Measurements from ENCODE around the gene SELE. TPM values are rescaled to one million over a fixed set of nuclear protein-coding genes. Genes with fewer than 3 reads are reported as not detected.

SELE gene
- total and polyA plus RNA-seq, 2 of the 13 experiments (the other 11 are each of a cell fraction or from before 2014, with no cell fraction given) = 0.04 to 0.09 TPM

DNA sequence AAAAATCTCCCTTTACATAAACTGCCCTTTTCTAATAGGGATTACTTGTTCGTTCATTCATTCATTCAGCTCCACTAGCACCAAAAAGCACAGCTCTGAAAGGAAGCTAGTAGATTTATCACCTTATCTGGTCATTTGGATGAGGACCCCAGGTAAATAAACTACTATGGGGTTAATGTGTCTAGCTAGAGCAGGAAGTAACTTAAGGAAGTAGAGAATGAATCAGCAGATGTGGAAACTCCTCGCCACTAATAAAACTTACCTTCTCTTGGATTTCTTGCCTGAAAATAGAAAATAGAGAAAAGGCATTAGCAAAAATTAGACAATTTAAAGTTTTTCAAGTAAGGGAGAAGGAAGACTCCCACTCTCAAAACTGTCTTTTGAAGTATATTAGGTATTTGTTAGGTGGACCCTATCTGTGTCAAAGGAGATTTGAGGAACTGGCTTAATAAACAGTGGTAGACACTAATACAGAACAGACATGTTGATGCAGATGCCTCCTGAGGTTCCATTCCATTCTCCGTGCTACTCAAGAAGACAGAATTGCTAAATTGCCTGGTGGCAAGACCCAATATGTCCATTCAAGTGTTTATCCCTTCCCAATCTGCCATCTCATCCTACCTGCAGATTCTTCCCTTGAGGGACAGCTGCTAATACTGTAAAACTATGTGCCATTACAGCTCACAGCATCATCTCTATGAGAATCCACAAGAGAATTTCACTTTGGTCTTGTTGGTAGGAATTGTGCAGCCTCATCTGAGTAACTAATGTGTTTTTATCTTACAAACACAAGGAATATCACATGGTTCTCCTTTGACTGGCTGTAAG lies 37.4 kb downstream of the SELE start (continued):
- TF ChIP-seq, protein P1, sequence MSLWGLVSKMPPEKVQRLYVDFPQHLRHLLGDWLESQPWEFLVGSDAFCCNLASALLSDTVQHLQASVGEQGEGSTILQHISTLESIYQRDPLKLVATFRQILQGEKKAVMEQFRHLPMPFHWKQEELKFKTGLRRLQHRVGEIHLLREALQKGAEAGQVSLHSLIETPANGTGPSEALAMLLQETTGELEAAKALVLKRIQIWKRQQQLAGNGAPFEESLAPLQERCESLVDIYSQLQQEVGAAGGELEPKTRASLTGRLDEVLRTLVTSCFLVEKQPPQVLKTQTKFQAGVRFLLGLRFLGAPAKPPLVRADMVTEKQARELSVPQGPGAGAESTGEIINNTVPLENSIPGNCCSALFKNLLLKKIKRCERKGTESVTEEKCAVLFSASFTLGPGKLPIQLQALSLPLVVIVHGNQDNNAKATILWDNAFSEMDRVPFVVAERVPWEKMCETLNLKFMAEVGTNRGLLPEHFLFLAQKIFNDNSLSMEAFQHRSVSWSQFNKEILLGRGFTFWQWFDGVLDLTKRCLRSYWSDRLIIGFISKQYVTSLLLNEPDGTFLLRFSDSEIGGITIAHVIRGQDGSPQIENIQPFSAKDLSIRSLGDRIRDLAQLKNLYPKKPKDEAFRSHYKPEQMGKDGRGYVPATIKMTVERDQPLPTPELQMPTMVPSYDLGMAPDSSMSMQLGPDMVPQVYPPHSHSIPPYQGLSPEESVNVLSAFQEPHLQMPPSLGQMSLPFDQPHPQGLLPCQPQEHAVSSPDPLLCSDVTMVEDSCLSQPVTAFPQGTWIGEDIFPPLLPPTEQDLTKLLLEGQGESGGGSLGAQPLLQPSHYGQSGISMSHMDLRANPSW (CRISPR knock-in tag; IDR thresholded peaks at IDR 0.05; ENCODE audit: borderline replicate concordance) = no peak
- TF ChIP-seq CHD4 (IDR thresholded peaks at IDR 0.05; ENCODE audit: borderline replicate concordance, low read length) (no peak), ZFP62 (CRISPR knock-in tag; IDR thresholded peaks at IDR 0.05) (no peak)

DNA sequence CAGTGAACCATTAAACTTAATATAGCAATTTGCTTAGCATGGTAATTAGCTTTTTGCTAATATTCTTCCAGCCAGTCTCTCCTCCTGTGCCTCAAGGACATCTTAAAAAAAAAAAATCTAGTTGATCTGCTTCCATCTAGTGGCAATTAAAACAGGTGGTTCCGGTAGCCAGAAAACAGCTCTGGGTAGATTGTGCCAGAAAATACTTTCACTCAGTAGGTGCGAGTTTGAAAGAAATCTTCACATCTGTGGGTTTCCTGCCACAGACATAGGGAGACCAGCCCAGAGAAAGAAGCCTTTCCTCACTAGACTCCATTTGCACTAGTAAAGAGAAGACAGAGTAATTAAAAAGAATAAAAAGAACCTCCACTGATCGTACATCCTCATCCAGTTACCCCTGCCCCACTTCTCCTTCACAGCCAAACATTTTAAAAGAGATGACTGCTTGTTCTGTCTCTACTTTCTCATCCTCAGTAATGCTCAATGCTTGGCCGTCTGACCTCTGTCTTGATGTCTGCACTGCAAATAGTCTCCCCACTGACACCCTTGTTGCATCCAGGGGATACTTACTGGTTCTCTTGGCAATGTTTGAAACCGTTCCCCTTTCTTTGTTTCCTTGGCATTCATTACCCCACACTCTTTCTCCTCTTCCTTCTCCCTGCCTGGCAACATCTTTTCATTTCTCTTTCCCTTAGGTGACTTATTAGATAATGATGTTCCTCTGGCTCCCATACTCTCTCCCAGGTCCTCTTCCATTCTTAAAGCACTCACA lies 39.4 kb downstream of the SELE start:
- no peak overlapping the region for H3K4me2 ChIP-seq (ENCODE audit: low read depth, low read length)
- no peak for FAIRE-seq
- H3K4me3 ChIP-seq (replicated peaks in 1 of 3; ENCODE audit: insufficient read depth in 1 of 3, low read depth in 2 of 3, low read length in 3 of 3) = no peak overlapping the region
- no peak overlapping the region for H3K27ac ChIP-seq (ENCODE audit: extremely low read length, insufficient read depth, low read length)
- no TSS peak for BruUV-seq (replicated peaks)
- 21% methylated on average over 5 of the region's 5 CpGs for whole genome bisulfite sequencing (ENCODE audit: low lambda C conversion rate)
- no peaks in the 10 kb centered on the region for H3K4me1 ChIP-seq (ENCODE audit: insufficient read depth, low read length)
- no peak overlapping the region for H2AFZ ChIP-seq (ENCODE audit: low read length)
- ATAC-seq = no peak
- 0 out of 5 replicates have a peak, but pooled peaks cover 0 to 4% of the 10 kb centered on the region in 2 experiments for H3K27me3 ChIP-seq (ENCODE audit: control insufficient read depth in 1 of 2, insufficient read depth in 2 of 2, low read length in 2 of 2)
- POLR2A ChIA-PET = no interaction called here
- H3K9me3 ChIP-seq (ENCODE audit: low read length) = no peaks in the 10 kb centered on the region
- H3K79me2 ChIP-seq (ENCODE audit: insufficient read depth, low read length) = no peaks in the 10 kb centered on the region
- intact Hi-C loops (cut with micrococcal nuclease; ENCODE audit: unreplicated experiment) (no loop called here), in situ Hi-C loops (cut with HindIII; ENCODE audit: extremely low pct_ligation_motif_present, low pct_unique_long_range_greater_than_20kb) (no loop called here)
- H4K20me1 ChIP-seq (ENCODE audit: insufficient read depth, low read length) = no peaks in the 10 kb centered on the region
- H3K36me3 ChIP-seq (replicated peaks in 1 of 2; ENCODE audit: control insufficient read depth in 1 of 2, insufficient read depth in 2 of 2, low read length in 2 of 2) = no peaks in the 10 kb centered on the region
- CTCF ChIA-PET (ENCODE audit: low intra/inter-chr PET ratio, low total read pairs) = no interaction called here
- H3K9ac ChIP-seq (ENCODE audit: insufficient read depth, low read depth, low read length) = no peak overlapping the region
- DNase-seq (ENCODE audit: low spot score) = no peak
- no peak for TF ChIP-seq PAF1 (CRISPR knock-in tag; IDR thresholded peaks at IDR 0.05)
- TF ChIP-seq, protein P2, sequence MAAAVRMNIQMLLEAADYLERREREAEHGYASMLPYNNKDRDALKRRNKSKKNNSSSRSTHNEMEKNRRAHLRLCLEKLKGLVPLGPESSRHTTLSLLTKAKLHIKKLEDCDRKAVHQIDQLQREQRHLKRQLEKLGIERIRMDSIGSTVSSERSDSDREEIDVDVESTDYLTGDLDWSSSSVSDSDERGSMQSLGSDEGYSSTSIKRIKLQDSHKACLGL (CRISPR knock-in tag; IDR thresholded peaks at IDR 0.05) = no peak
- no peak for TF ChIP-seq KDM2A (CRISPR knock-in tag; IDR thresholded peaks at IDR 0.05; ENCODE audit: borderline replicate concordance, low read depth)
- TF ChIP-seq MAZ (IDR thresholded peaks at IDR 0.05; ENCODE audit: borderline replicate concordance, low read depth, low read length) = no peak
- no peak for TF ChIP-seq MAZ (CRISPR knock-in tag; IDR thresholded peaks at IDR 0.05; ENCODE audit: low read depth)
- TF ChIP-seq JDP2 (CRISPR knock-in tag; IDR thresholded peaks at IDR 0.05; ENCODE audit: borderline replicate concordance) = no peak
- no peak for TF ChIP-seq ZNF749 (CRISPR knock-in tag; IDR thresholded peaks at IDR 0.05; ENCODE audit: borderline replicate concordance)
- TF ChIP-seq ZNF547 (CRISPR knock-in tag; IDR thresholded peaks at IDR 0.05) = no peak
- no peak for TF ChIP-seq ZNF883 (CRISPR knock-in tag; IDR thresholded peaks at IDR 0.05; ENCODE audit: not compliant biosample characterization)
- TF ChIP-seq ZNF224 (CRISPR knock-in tag; IDR thresholded peaks at IDR 0.05) = no peak
- no peak for TF ChIP-seq KLF16 (CRISPR knock-in tag; IDR thresholded peaks at IDR 0.05)
- TF ChIP-seq MEF2D (CRISPR knock-in tag; IDR thresholded peaks at IDR 0.05) = no peak
- TF ChIP-seq FOSL2 (CRISPR knock-in tag; IDR thresholded peaks at IDR 0.05) = no peak
- no peak for TF ChIP-seq BCL6 (CRISPR knock-in tag; IDR thresholded peaks at IDR 0.05)
- TF ChIP-seq, protein P3, sequence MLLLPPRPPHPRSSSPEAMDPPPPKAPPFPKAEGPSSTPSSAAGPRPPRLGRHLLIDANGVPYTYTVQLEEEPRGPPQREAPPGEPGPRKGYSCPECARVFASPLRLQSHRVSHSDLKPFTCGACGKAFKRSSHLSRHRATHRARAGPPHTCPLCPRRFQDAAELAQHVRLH (CRISPR knock-in tag; IDR thresholded peaks at IDR 0.05; ENCODE audit: borderline replicate concordance, low read depth) = no peak
- TF ChIP-seq SAFB2 (CRISPR knock-in tag; IDR thresholded peaks at IDR 0.05; ENCODE audit: borderline replicate concordance, low read depth) = no peak

All from HepG2 (cell line).